ENCODE measurements around the gene BPI. TPM values are rescaled to one million over a fixed set of nuclear protein-coding genes. Genes with fewer than 3 reads are reported as not detected.

BPI gene
- total RNA-seq, 2 donors from 2014 or later, result not detected

DNA sequence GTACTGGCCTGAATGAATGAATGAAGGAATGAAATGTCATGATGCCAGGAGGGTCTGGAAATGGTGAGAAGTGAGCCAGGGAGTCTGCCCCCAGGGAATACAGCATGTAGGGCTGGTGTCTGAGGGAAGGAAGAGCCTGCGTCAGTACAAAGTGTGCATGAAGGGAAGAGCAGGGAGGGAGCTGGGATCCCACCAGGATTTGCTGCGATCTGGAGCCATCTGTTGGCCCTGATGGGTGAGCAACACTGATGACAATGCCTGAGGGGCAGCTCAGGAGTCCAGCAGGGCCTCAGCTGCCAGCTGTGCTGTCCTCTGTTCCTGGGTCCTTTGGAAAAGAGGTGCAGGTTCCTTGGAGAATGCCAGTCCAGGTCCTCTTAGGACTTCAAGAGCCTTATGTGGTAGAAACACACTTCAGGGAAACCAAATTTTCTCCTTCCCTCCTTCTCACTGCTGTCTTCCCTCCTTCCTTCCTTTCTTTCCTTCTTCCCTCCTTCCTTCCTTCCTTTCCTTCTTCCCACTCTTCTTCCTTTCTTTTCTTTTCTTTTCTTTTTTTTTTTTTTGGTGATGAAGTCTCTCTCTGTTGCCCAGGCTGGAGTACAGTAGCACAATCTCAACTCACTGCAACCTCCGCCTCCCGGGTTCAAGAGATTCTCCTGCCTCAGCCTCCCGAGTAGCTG lies 11.5 kb downstream of the BPI start:
- intact Hi-C loops (cut with DNase I), result no loop called here
- no peak overlapping the region for H3K27ac ChIP-seq
- ATAC-seq (no peak), DNase-seq (no peak)
- no peaks in the 10 kb centered on the region for H3K4me1 ChIP-seq
- H3K36me3 ChIP-seq (replicated peaks in 1 of 2; ENCODE audit: insufficient read depth in 1 of 2, low read depth in 2 of 2), result no peaks in the 10 kb centered on the region
- WGBS, 2 donors, result 64 to 69% methylated on average over 5 of the region's 5 CpGs
- H3K9me3 ChIP-seq, result no peaks in the 10 kb centered on the region
- no peaks in the 10 kb centered on the region for H3K27me3 ChIP-seq
- no peak overlapping the region for H3K4me3 ChIP-seq
- no peak for TF ChIP-seq POLR2A (IDR thresholded peaks at IDR 0.05)
- TF ChIP-seq, protein P1, sequence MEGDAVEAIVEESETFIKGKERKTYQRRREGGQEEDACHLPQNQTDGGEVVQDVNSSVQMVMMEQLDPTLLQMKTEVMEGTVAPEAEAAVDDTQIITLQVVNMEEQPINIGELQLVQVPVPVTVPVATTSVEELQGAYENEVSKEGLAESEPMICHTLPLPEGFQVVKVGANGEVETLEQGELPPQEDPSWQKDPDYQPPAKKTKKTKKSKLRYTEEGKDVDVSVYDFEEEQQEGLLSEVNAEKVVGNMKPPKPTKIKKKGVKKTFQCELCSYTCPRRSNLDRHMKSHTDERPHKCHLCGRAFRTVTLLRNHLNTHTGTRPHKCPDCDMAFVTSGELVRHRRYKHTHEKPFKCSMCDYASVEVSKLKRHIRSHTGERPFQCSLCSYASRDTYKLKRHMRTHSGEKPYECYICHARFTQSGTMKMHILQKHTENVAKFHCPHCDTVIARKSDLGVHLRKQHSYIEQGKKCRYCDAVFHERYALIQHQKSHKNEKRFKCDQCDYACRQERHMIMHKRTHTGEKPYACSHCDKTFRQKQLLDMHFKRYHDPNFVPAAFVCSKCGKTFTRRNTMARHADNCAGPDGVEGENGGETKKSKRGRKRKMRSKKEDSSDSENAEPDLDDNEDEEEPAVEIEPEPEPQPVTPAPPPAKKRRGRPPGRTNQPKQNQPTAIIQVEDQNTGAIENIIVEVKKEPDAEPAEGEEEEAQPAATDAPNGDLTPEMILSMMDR (IDR thresholded peaks at IDR 0.05), result no peak

DNA sequence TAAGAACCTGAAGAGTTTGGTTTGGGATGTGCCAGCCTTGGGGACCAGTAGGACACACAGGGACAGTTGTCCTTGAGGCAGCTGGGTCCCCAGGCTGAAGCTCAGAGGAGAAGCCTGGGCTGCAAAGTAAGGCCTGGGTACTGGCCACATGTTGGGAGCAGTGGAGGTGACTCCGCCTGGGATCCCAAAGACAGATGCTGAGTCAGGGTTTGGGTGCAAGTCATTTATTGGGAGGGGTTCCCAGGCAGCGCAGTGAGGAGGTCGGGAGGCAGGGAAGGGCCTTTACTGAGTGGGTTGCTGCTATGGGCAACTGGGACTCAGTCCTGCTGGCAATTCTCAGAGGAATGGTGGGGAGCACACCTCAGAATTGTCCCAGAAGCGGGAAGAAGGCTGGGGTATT lies 12.4 kb downstream of the BPI start:
- DNase-seq (no peak), ATAC-seq (no peak)
- intact Hi-C loops (cut with DNase I), result no loop called here
- Histone ChIP-seq H3K9me3 (no peaks in the 10 kb centered on the region), H3K27ac (no peak overlapping the region), H3K36me3 (replicated peaks in 1 of 2; ENCODE audit: insufficient read depth in 1 of 2, low read depth in 2 of 2) (no peaks in the 10 kb centered on the region), H3K4me1 (no peaks in the 10 kb centered on the region), H3K27me3 (no peaks in the 10 kb centered on the region), H3K4me3 (no peak overlapping the region)
- 78 to 84% methylated on average over 4 of the region's 4 CpGs for WGBS, 2 donors
- TF ChIP-seq, protein P1 (IDR thresholded peaks at IDR 0.05), result no peak
- TF ChIP-seq POLR2A (IDR thresholded peaks at IDR 0.05), result no peak

DNA sequence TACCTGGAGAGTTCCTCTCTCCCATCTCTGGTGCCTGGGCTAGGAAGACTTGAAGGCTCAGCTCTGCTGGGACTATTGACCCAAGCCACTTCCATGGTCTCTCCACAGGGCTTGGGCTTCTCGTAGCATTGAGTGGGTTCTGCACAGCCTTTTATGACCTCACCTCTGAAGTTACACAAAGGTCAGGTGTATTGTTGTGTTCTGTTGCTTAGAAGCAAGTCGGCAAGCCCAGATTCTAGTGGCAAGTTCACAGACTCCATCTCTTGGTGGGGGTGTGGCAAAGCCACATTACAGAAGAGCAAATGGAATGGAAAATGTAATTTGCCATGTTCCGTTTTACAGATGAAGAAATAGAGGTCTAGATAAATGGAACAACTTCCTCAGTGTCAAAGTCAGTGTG lies 13.5 kb downstream of the BPI start:
- DNase-seq (no peak), ATAC-seq (no peak)
- Histone ChIP-seq H3K36me3 (replicated peaks in 1 of 2; ENCODE audit: insufficient read depth in 1 of 2, low read depth in 2 of 2) (no peaks in the 10 kb centered on the region), H3K4me3 (no peak overlapping the region), H3K27me3 (no peaks in the 10 kb centered on the region), H3K27ac (no peak overlapping the region), H3K9me3 (no peaks in the 10 kb centered on the region), H3K4me1 (no peaks in the 10 kb centered on the region)
- 54 to 61% methylated on average over 3 of the region's 3 CpGs for WGBS, 2 donors
- intact Hi-C loops (cut with DNase I), result no loop called here
- TF ChIP-seq POLR2A (IDR thresholded peaks at IDR 0.05), result no peak
- TF ChIP-seq, protein P1 (IDR thresholded peaks at IDR 0.05), result no peak

DNA sequence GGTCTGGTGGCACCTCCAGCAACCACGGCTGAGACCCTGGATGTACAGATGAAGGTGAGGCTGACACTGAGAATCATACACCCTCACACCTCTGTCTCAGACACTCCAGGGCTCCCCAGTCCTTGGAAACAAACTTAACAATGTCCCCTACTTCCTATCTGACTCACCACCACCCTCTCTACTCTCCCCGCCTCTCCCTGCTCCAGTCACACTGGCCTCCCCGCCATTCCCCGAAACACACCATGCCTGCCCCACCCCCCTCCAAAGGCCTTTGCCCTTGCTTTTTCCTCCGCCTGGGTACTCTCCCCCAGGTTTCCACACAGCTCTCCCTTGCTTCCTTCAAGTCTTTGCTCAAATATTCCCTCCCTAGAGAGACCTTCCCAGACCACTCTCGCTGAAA lies 16.3 kb downstream of the BPI start:
- Histone ChIP-seq H3K27ac (no peak overlapping the region), H3K36me3 (replicated peaks in 1 of 2; ENCODE audit: insufficient read depth in 1 of 2, low read depth in 2 of 2) (no peaks in the 10 kb centered on the region), H3K27me3 (no peaks in the 10 kb centered on the region), H3K9me3 (no peaks in the 10 kb centered on the region), H3K4me3 (no peak overlapping the region), H3K4me1 (no peaks in the 10 kb centered on the region)
- no peak for TF ChIP-seq POLR2A (IDR thresholded peaks at IDR 0.05)
- TF ChIP-seq, protein P1 (IDR thresholded peaks at IDR 0.05), result no peak
- 35 to 43% methylated on average over 6 of the region's 6 CpGs for WGBS, 2 donors
- intact Hi-C loops (cut with DNase I), result no loop called here
- DNase-seq, result no peak
- no peak for ATAC-seq

DNA sequence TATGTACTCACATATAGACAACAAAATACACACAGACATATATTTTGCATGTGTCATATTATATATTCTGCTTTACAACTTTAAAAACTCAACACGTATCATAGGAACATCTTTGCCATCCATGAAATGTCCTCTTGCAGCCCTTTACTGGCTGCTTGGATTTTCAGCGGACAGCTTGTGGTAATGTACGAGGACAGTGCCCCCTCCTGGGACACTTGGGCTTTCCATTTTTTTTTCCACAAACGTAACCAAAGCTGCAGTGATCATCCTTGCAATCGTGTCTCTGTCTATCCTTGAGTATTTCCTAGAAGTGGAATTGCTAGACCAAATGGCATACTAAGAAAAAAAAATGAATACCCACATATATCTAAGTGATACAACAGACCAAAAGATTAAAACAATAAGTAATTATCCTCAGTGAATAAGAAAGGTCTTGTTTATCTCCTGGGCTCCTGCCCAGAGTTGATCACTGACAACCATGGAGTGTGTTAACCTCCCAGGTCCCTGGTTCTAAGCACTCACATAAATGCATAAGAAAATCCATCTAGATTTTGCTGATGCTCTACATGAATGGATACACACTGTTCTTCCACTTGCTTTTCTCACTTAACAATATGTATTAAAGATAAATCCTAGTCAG lies 18.1 kb downstream of the BPI start:
- no peaks in the 10 kb centered on the region for H3K36me3 ChIP-seq (replicated peaks in 1 of 2; ENCODE audit: insufficient read depth in 1 of 2, low read depth in 2 of 2)
- ATAC-seq, result no peak
- H3K27ac ChIP-seq, result no peak overlapping the region
- H3K4me1 ChIP-seq, result no peaks in the 10 kb centered on the region
- H3K4me3 ChIP-seq, result no peak overlapping the region
- 3 to 4% methylated on average over 5 of the region's 5 CpGs for WGBS, 2 donors
- DNase-seq, result peak in 3 of 4 donors; percentile 20 to 36 (median 24)
- no peaks in the 10 kb centered on the region for H3K27me3 ChIP-seq
- intact Hi-C loops (cut with DNase I), result no loop called here
- TF ChIP-seq, protein P1 (IDR thresholded peaks at IDR 0.05), result peak; percentile 19 to 42 (median 29)
- no peak for TF ChIP-seq POLR2A (IDR thresholded peaks at IDR 0.05)
- H3K9me3 ChIP-seq, result no peaks in the 10 kb centered on the region
